GM12878 (cell line): ENCODE results near the gene GAREM1. TPM values are rescaled to one million over a fixed set of nuclear protein-coding genes. Genes with fewer than 3 reads are reported as not detected.

Experiments
- ATAC-seq: fragments of 200-7000 bp; cut with Tn5 transposase; 3 replicates; pipeline ENCODE4 v1.9.1; 2020; ENCODE audit warnings: mild to moderate bottlenecking, moderate library complexity
- BruUV-seq: library from RNA; stranded (reverse); fragments of 400-500 nt; replicated peaks from 2 replicates; lab custom pipeline; 2021; lab: Mats Ljungman, UMichigan
- CTCF ChIA-PET: fragments of 300-600 bp; sonication (Branson Sonifier 250); formaldehyde crosslinking; extraction: SDS; loops from one replicate; lab custom pipeline; 2021; ENCODE audit warnings: inconsistent platforms; lab: Yijun Ruan, JAX
- POLR2A ChIA-PET: fragments of 350-600 bp; formaldehyde crosslinking; extraction: SDS; loops from one replicate; lab custom pipeline; 2021; ENCODE audit warnings: inconsistent platforms; lab: Charles Lee
- RAD21 ChIA-PET: fragments of 300-600 bp; sonication (Branson Sonifier 250); formaldehyde crosslinking; loops from one replicate; lab custom pipeline; 2023; ENCODE audit warnings: antibody characterized with exemption; ENCODE audit not compliant: unreplicated experiment; lab: Charles Lee
- SMC1A ChIA-PET: fragments of 300-600 bp; sonication (Branson Sonifier 250); formaldehyde crosslinking; loops from one replicate; lab custom pipeline; 2023; ENCODE audit not compliant: unreplicated experiment, uncharacterized antibody; lab: Charles Lee
- DNase-seq: peaks from one replicate; pipeline ENCODE4 v3.0.0-alpha.2; 2011; ENCODE audit warnings: low read depth, low spot score
- FAIRE-seq: peaks from 3 replicates; lab custom pipeline; 2011; peaks lifted over from hg19 to GRCh38; lab: Jason Lieb, UNC
- H2AFZ ChIP-seq: 2 replicates; pipeline ENCODE4 v1.6.0; 2011; ENCODE audit warnings: low read depth, low read length, control low read depth; ENCODE audit not compliant: control insufficient read depth
- H3K27ac ChIP-seq: 2 replicates; pipeline ENCODE4 v1.5.1; 2011; ENCODE audit warnings: control low read depth; ENCODE audit not compliant: control insufficient read depth, insufficient read depth
- H3K27me3 ChIP-seq, 2 experiments: replicated peaks in 1 of 2; 2 replicates each; pipeline versions ENCODE4 v1.6.0 to v1.6.1; 2011; ENCODE audit warnings: low read length in 1 of 2; ENCODE audit not compliant: control insufficient read depth in 2 of 2, insufficient read depth in 2 of 2
- H3K36me3 ChIP-seq, 2 experiments: 2 replicates each; pipeline ENCODE4 v1.5.1; 2011; ENCODE audit warnings: low read length in 1 of 2; ENCODE audit not compliant: control insufficient read depth in 2 of 2, insufficient read depth in 2 of 2
- H3K4me1 ChIP-seq: 2 replicates; pipeline ENCODE4 v1.6.1; 2011; ENCODE audit warnings: mild to moderate bottlenecking, low read length, moderate library complexity, mixed read lengths; ENCODE audit not compliant: control insufficient read depth, insufficient read depth
- H3K4me2 ChIP-seq: 2 replicates; pipeline ENCODE4 v1.6.0; 2011; ENCODE audit warnings: control low read depth; ENCODE audit not compliant: control insufficient read depth, insufficient read depth
- H3K4me3 ChIP-seq: fragments of 200-600 bp; sonication (generic); 2 replicates; pipeline ENCODE4 v1.5.1; 2016
- H3K79me2 ChIP-seq: 2 replicates; pipeline ENCODE4 v1.6.0; 2011; ENCODE audit warnings: low read length; ENCODE audit not compliant: control insufficient read depth, insufficient read depth
- H3K9ac ChIP-seq: 2 replicates; pipeline ENCODE4 v1.8.0; 2011; ENCODE audit warnings: low read length, control low read depth, mixed read lengths; ENCODE audit not compliant: control insufficient read depth, insufficient read depth
- H3K9me3 ChIP-seq: replicated peaks from 3 replicates; pipeline ENCODE4 v1.5.1; 2011; ENCODE audit warnings: mild to moderate bottlenecking, low read length; ENCODE audit not compliant: control insufficient read depth, insufficient read depth
- H4K20me1 ChIP-seq: 2 replicates; pipeline ENCODE4 v1.6.0; 2011; ENCODE audit not compliant: control insufficient read depth, insufficient read depth
- BCL11A ChIP-seq: IDR thresholded peaks from 2 replicates; pipeline ENCODE4 v1.6.1; 2011; ENCODE audit warnings: low read depth, low read length
- CBFB ChIP-seq: IDR thresholded peaks from 2 replicates; pipeline ENCODE4 v1.6.1; 2016; ENCODE audit warnings: antibody characterized with exemption, low read depth
- CHD1 ChIP-seq: IDR thresholded peaks from 2 replicates; pipeline ENCODE4 v1.6.1; 2012; ENCODE audit warnings: low read depth, low read length, improper control_type of control experiment
- CHD2 ChIP-seq: IDR thresholded peaks from 2 replicates; pipeline ENCODE4 v1.6.1; 2011; ENCODE audit warnings: low read depth, low read length, improper control_type of control experiment, borderline replicate concordance
- CHD4 ChIP-seq: fragments of 200-600 bp; sonication (generic); IDR thresholded peaks from 2 replicates; pipeline ENCODE4 v1.6.1; 2016; ENCODE audit warnings: mild to moderate bottlenecking
- EGR1 ChIP-seq, 2 experiments: IDR thresholded peaks; 1 replicate in 1 of 2; 2 replicates in 1 of 2; pipeline ENCODE4 v1.6.1; 2011 to 2012; ENCODE audit warnings: low read depth in 2 of 2, low read length in 2 of 2, borderline replicate concordance in 1 of 2, mild to moderate bottlenecking in 1 of 2, moderate library complexity in 1 of 2
- HCFC1 ChIP-seq: fragments of 150-350 bp; IDR thresholded peaks from 2 replicates; pipeline ENCODE4 v1.6.1; 2014; ENCODE audit warnings: low read length
- HDAC6 ChIP-seq: fragments of 200-600 bp; sonication (generic); IDR thresholded peaks from one replicate; pipeline ENCODE4 v1.8.0; 2017; ENCODE audit warnings: antibody characterized with exemption; ENCODE audit not compliant: unreplicated experiment
- IRF4 ChIP-seq: IDR thresholded peaks from 2 replicates; pipeline ENCODE4 v1.6.1; 2011; ENCODE audit warnings: low read depth, low read length
- JUNB ChIP-seq: IDR thresholded peaks from 2 replicates; pipeline ENCODE4 v1.6.1; 2016; ENCODE audit warnings: antibody characterized with exemption, mild to moderate bottlenecking
- JUND ChIP-seq: IDR thresholded peaks from 2 replicates; pipeline ENCODE4 v1.6.1; 2012; ENCODE audit warnings: low read depth, mild to moderate bottlenecking, low read length, improper control_type of control experiment, moderate library complexity
- KAT2A ChIP-seq: conservative IDR thresholded peaks from 2 replicates; pipeline ENCODE4 v1.6.1; 2011; ENCODE audit warnings: low read depth, low read length; ENCODE audit not compliant: control insufficient read depth
- MTA2 ChIP-seq: fragments of 450-650 bp; IDR thresholded peaks from 2 replicates; pipeline ENCODE4 v1.6.1; 2016; ENCODE audit warnings: low read depth, mild to moderate bottlenecking, moderate library complexity
- MYB ChIP-seq: fragments of 150-350 bp; IDR thresholded peaks from 2 replicates; pipeline ENCODE4 v1.6.1; 2014; ENCODE audit warnings: mild to moderate bottlenecking, low read depth, low read length, borderline replicate concordance
- NFYB ChIP-seq: IDR thresholded peaks from 2 replicates; pipeline ENCODE4 v1.6.1; 2011; ENCODE audit warnings: low read depth, mild to moderate bottlenecking, low read length, improper control_type of control experiment, moderate library complexity; ENCODE audit not compliant: insufficient read depth
- PAX5 ChIP-seq: IDR thresholded peaks from 2 replicates; pipeline ENCODE4 v1.6.1; 2011; ENCODE audit warnings: low read depth, low read length, borderline replicate concordance
- STAT1 ChIP-seq: fragments of 450-650 bp; conservative IDR thresholded peaks from 2 replicates; pipeline ENCODE4 v1.6.1; 2014; ENCODE audit warnings: antibody characterized with exemption, mild to moderate bottlenecking
- ZBED1 ChIP-seq: IDR thresholded peaks from 2 replicates; pipeline ENCODE4 v1.6.1; 2016; ENCODE audit warnings: borderline replicate concordance
- WGBS: methylation state at CpG from one replicate; pipeline ENCODE4 v1.1.6; 2016; ENCODE audit warnings: low lambda C conversion rate; ENCODE audit not compliant: insufficient replicate concordance, insufficient coverage; ENCODE audit errors: missing lambda C conversion rate; 5-methylcytosine and 5-hydroxymethylcytosine counted together
- in situ Hi-C: fragments of 300-500 bp; cut with MboI; formaldehyde crosslinking; loops from 9 replicates; pipeline ENCODE4 v1.14.3; 2018; ENCODE audit warnings: mixed read lengths
- intact Hi-C: fragments of 100-400 bp; cut with micrococcal nuclease; formaldehyde crosslinking; loops from one replicate; pipeline ENCODE4 v1.14.2; 2022; ENCODE audit not compliant: unreplicated experiment
- polyA plus RNA-seq, 11 experiments: library from polyadenylated mRNA; depleted of rRNA in 4 of 11; unstranded in 6 of 11; stranded (reverse) in 5 of 11; fragments of >200 nt; fragmentation: Nextera tagmentation in 4 of 11; fragmentation: Illumina TruSeq in 1 of 11; extraction: Ambion mirVana in 4 of 11; extraction: Trizol in 1 of 11; gene quantifications; 1 replicate in 1 of 11; 2 replicates in 10 of 11; pipeline versions ENCODE4 v1.2.1 to v1.2.3, GENCODE V29; 2011 to 2016; ENCODE audit warnings: inconsistent platforms in 2 of 11, missing spikeins in 2 of 11, low read depth in 1 of 11
- total RNA-seq, 4 experiments: library from RNA; depleted of rRNA in 3 of 4; stranded (reverse); fragments of >200 nt in 3 of 4; fragmentation: Illumina TruSeq in 1 of 4; extraction: Trizol in 1 of 4; gene quantifications; 2 replicates each; pipeline versions ENCODE4 v1.2.1 to v1.2.3, GENCODE V29; 2013 to 2021
- TF ChIP-seq, protein P1 (sequence below): fragments of 450-650 bp; IDR thresholded peaks from 2 replicates; pipeline ENCODE4 v1.6.1; 2017; ENCODE audit warnings: mild to moderate bottlenecking, low read depth, inconsistent platforms; ENCODE audit not compliant: poor library complexity, severe bottlenecking
- TF ChIP-seq, protein P2 (sequence below): fragments of 450-650 bp; IDR thresholded peaks from 2 replicates; pipeline ENCODE4 v1.6.1; 2017; ENCODE audit warnings: mild to moderate bottlenecking
- TF ChIP-seq, protein P3 (sequence below): fragments of 450-650 bp; IDR thresholded peaks from 2 replicates; pipeline ENCODE4 v1.6.1; 2017; ENCODE audit warnings: borderline replicate concordance

The GAREM1 gene
- total and polyA plus RNA-seq, 10 of the 15 experiments (the other 5 are each of a cell fraction or from before 2014, with no cell fraction given) = 0.05 to 0.29 (median 0.05) TPM; not detected in 7

DNA sequence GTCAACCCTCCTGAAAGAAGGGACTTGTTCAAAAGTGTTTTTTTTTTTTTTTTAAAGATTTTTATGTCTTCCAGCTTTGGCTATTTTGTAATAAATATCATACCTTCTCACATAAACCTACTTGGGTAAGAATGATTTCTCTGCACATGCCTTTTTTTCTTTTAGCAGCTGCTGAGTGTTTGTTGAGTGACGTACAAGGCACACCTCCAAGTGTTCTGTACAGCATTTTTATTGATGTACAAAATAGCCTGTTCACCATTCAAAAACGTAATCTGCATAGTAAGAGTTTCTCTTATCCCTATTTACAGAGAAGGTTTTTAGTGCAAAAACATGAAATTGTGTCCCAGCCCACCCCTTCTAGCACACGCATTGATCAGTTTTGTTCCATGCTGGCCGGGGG is 203.2 kb downstream of the GAREM1 start (continued):
- TF ChIP-seq, protein P1, sequence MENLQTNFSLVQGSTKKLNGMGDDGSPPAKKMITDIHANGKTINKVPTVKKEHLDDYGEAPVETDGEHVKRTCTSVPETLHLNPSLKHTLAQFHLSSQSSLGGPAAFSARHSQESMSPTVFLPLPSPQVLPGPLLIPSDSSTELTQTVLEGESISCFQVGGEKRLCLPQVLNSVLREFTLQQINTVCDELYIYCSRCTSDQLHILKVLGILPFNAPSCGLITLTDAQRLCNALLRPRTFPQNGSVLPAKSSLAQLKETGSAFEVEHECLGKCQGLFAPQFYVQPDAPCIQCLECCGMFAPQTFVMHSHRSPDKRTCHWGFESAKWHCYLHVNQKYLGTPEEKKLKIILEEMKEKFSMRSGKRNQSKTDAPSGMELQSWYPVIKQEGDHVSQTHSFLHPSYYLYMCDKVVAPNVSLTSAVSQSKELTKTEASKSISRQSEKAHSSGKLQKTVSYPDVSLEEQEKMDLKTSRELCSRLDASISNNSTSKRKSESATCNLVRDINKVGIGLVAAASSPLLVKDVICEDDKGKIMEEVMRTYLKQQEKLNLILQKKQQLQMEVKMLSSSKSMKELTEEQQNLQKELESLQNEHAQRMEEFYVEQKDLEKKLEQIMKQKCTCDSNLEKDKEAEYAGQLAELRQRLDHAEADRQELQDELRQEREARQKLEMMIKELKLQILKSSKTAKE = no peak
- no peak for TF ChIP-seq MYB
- no peak for TF ChIP-seq MTA2
- TF ChIP-seq, protein P2, sequence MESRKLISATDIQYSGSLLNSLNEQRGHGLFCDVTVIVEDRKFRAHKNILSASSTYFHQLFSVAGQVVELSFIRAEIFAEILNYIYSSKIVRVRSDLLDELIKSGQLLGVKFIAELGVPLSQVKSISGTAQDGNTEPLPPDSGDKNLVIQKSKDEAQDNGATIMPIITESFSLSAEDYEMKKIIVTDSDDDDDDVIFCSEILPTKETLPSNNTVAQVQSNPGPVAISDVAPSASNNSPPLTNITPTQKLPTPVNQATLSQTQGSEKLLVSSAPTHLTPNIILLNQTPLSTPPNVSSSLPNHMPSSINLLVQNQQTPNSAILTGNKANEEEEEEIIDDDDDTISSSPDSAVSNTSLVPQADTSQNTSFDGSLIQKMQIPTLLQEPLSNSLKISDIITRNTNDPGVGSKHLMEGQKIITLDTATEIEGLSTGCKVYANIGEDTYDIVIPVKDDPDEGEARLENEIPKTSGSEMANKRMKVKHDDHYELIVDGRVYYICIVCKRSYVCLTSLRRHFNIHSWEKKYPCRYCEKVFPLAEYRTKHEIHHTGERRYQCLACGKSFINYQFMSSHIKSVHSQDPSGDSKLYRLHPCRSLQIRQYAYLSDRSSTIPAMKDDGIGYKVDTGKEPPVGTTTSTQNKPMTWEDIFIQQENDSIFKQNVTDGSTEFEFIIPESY = no peak
- TF ChIP-seq HCFC1 = no peak
- TF ChIP-seq, protein P3, sequence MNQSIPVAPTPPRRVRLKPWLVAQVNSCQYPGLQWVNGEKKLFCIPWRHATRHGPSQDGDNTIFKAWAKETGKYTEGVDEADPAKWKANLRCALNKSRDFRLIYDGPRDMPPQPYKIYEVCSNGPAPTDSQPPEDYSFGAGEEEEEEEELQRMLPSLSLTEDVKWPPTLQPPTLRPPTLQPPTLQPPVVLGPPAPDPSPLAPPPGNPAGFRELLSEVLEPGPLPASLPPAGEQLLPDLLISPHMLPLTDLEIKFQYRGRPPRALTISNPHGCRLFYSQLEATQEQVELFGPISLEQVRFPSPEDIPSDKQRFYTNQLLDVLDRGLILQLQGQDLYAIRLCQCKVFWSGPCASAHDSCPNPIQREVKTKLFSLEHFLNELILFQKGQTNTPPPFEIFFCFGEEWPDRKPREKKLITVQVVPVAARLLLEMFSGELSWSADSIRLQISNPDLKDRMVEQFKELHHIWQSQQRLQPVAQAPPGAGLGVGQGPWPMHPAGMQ = no peak
- no peak for TF ChIP-seq ZBED1
- TF ChIP-seq, all 136 proteins: peak for 0

DNA sequence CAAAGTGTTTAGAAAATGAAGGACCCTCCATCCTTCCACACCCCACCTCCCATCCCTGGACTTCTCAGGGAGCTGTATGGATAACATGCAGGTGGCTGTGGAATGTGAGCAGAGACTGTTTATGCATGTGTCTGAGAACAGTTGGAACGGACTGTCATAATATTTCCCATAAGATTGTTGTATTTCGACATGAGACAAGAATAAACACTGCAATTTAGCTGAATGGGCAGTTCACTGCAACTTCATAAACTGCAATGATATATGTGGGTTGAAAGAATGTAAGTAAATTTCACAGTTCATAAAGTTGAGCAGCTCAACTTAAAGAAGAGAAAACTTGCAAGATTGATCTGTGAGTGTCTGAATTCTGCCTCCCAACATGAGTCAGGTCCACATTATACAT is 206.3 kb downstream of the GAREM1 start:
- no TSS peak for BruUV-seq
- no peaks in the 10 kb centered on the region for H3K9me3 ChIP-seq
- H3K27ac ChIP-seq = no peak overlapping the region
- 3% methylated on average over 2 of the region's 2 CpGs for WGBS
- intact Hi-C loops (no loop called here), in situ Hi-C loops (no loop called here)
- ChIA-PET CTCF (interaction anchor here (1.5 kb wide), 1 partner anchor 25 kb away, joined by 4 read pairs; no protein-coding TSS in a partner anchor), RAD21 (no interaction called here), POLR2A (no interaction called here), SMC1A (no interaction called here)
- no peak for FAIRE-seq
- no peak for ATAC-seq
- no peaks in the 10 kb centered on the region for H3K4me1 ChIP-seq
- H4K20me1 ChIP-seq = no peaks in the 10 kb centered on the region
- no peaks in the 10 kb centered on the region for H3K36me3 ChIP-seq
- no peaks in the 10 kb centered on the region for H3K79me2 ChIP-seq
- no peak overlapping the region for H3K9ac ChIP-seq
- no peak overlapping the region for H3K4me2 ChIP-seq
- DNase-seq = no peak
- no peak overlapping the region for H2AFZ ChIP-seq
- H3K27me3 ChIP-seq = no peaks in the 10 kb centered on the region
- no peak overlapping the region for H3K4me3 ChIP-seq
- TF ChIP-seq CHD2 = no peak
- no peak for TF ChIP-seq JUND
- no peak for TF ChIP-seq CHD4
- no peak for TF ChIP-seq HDAC6
- TF ChIP-seq CHD1 = no peak
- no peak for TF ChIP-seq STAT1
- no peak for TF ChIP-seq CBFB
- TF ChIP-seq KAT2A = no peak
- TF ChIP-seq JUNB = no peak
- TF ChIP-seq BCL11A = no peak
- no peak for TF ChIP-seq PAX5
- TF ChIP-seq NFYB = no peak
- no peak for TF ChIP-seq IRF4
- no peak for TF ChIP-seq EGR1 (IDR thresholded peaks at IDR 0.05; ENCODE audit: borderline replicate concordance in 1 of 2, low read depth in 2 of 2, low read length in 2 of 2)
